GM19397 (cell line): Measurements from ENCODE around the gene SSTR3.

ENCODE experiments used
- ATAC-seq: cut with Tn5 transposase; IDR thresholded peaks from one replicate; pipeline ENCODE4 v1.9.1; 2021; ENCODE audit warnings: mild to moderate bottlenecking, moderate library complexity; ENCODE audit not compliant: unreplicated experiment

Gene SSTR3

DNA sequence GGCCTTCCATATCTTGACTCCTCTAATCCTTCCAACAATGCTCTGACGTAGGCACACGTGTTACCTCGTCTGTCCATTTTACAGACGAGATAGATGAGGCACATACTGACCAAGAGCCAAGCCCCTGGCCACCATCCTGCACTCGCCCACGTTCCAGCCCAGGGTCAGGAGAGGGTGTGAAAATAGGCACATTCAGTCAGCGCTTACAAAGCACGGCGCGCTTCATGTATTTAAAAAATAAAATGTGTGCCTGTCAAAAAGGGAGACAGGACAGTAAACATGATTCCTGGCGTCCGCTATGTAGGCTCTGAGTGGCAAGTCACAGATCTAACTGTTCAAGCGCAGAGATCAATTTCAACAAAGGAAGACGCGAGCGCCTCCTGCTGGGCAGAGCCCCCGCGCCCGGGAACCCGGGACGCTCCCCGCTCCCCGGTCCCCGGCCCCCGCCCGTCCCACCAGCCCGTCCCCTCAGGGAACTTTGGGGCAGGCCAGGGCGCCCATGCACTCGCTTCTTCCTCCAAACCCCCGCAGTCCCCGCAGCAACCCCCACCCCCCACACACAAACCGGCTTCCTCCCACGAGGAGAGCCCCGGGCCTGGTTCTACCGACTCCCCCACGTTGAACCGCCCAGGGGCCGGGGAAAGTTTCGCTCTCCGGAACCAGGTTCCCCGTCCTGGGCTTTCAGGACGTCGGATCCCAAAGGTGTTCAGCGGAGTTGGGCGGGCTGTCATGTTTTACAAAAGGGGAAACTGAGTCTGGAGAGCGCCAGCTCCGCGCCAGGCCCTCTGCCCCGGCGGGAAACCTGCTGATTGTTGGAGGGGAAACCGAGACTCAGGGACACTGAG lies 13.8 kb downstream of the SSTR3 start:
- no peak for ATAC-seq

DNA sequence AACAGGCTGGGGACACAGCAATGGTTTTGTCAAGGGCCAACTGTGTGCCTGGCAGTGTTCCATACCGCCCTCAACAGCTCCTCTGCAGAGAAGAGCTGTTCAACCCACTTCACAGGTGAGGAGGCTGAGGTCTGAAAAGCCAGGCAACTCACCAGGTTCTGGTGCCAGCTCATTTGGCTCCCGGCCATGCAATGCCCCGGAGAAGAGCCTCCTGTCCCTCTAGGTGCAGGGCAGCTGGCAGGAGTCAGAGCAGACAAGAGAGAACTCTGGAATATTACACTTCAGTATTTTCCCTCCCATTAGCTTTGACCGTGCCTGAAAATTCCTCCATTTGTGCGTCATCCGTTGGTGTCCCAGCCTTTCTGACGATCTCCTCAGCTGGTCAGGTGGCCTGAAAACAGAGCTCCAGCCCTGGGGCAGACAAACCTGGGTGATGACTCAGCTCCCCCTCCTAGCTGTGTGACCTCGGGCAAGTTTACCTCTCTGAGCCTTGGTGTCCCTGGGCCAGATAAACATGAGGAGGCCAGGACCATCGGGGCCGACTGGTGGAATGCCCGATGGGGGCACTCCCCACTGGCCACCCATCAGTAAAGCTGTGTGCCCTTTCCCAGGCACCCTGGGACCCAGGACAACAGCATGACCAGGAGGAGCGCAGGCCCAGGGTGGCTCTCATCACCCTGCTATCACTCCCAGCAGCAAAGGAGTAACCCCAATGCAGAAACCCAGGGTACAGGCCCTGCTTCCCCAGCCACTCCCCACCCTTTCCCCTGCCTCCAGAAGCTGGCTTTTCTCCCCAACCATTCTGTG lies 14.6 kb downstream of the SSTR3 start:
- ATAC-seq, result no peak

DNA sequence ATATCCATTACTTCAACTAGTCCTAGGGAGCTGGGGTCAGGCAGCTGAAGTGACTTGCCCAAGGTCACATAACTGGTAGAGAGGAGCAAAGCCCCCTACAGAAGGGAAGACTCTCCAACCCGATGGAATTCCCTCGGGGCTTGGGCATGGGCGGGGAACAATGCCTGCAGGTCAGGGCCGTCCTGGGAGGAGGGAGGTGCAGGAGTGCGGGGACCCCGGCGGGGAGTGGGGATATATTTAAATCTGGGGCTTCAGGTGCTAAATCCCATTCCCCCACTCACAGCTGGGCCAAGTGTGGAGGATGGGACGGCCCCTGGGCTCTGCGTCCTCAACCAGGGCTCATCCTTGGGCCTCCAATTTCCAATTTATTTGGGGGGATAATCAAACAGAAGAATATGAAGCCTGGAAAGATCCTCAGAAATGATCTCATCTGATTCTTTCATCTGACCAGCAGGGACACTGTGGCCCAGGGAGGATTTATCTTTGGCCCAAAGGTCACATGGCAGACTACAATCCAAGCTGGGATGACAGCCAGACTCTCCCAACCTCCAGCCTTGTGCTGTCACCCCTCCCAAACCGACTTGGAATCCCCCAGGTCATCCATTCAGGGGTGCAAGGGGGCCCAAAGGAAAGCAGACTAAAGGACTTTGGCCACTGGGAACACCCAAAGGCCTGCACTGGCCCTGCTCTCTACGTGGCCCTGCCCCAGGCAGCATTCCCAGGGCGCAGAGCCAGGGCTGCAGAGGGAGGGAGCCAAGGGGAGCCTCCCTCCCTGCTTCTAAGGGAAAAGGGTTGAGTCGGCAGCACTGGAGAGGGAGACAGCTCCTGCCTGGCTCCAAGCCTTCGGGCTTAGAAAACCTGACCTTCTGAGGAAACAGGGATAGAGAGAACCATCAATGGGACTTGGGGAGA lies 15.5 kb downstream of the SSTR3 start:
- no peak for ATAC-seq

DNA sequence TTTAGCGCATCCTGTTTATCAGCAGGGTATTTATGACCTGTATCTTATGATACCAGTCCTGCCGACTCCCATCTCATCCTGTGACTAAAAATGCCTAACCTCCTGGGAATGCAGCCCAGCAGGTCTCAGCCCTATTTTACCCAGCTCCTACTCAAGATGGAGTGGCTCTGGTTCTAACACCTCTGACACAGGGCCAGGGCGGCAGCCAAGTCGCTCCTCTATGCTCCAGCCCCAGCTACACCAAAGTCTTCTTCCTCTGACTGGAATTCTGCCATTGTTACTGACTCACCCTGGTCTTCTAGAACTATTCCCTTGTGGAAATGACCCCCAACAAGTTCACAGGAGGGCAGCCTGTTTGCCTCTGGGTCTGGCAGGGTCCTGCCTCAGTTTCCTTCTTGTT lies 16.4 kb downstream of the SSTR3 start:
- no peak for ATAC-seq

DNA sequence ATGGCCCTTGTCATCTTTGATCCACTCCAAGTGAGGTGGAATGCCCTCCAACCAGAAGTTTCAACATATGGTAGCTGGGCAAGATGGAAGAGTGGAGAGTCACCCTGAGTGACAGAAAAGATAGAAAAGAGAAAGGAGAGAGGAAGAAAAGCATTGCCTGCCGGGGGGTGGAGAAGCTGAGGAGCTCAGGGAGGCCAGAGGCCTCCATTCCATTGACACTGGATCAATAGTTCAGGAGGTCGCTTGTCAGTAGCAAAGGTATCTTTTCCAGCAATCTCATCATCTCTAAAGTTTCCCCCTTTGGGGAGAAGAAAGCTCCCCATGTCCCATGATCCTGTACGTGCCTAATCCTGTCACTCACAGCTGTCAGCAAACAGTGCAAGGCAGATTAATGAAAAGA lies 17.5 kb downstream of the SSTR3 start:
- no peak for ATAC-seq

DNA sequence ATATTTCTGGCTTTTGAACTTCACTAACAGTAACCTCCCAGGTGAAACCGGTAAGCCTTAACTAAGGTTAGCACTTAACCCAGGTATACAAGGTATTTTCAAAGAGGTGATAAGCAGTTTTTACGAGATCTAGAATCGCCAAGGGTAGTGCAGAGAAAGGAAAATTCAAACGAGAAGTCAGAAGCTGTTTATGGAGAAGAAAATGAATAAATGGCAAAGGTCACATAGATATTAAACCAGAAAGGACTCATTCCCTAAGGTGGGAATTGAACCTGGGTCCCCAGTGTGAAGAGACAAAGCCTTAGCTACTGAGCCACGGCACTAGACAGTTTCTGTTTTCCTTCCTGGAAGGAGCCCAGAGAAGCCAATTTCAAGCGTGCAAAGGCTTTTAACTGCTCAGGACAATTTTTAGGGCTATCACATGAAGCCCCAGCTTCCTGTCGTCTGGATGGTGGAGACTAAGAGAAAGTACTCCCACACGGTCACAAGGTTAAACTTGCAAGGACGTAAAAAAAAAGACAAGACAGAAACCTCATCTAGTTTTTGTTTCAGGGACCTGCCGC lies 18.6 kb downstream of the SSTR3 start:
- no peak for ATAC-seq

DNA sequence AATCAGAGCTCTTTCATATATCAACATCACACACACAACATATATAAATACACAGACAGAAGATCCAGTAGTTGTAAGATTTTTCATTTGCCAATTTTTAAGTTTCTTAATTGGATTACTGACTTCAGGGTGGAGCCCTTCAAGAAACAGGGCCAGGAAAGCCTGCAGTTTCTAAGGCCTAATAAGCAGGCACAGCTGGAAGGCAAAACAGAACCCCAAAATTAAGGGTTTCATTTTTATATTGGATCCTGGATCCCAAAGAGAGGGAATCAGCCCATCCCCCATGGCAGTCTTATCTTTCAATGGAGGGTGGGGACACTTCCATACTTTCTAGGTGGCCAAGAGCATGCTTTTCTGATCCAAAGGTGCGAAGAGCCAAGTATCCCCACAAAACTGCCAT lies 19.5 kb downstream of the SSTR3 start:
- no peak for ATAC-seq

DNA sequence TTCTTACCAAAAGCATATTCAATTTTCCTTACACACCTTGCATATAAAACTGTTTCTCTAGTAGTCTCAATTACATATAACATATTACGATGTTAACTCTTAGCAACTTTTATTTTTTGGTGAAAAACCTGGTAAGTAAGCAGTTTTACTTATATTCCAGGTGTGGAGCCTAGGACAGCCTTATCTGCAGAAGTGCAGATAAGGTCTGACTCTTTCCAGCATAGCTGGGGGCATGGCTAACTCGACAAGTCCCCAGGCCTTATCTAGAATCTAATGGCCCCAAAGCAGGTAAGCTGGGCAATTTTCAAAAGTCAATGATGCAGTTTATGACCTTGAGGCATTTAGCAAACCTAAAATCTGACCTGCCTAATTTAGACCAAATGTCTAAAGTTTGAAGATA lies 20.1 kb downstream of the SSTR3 start:
- ATAC-seq, result no peak

DNA sequence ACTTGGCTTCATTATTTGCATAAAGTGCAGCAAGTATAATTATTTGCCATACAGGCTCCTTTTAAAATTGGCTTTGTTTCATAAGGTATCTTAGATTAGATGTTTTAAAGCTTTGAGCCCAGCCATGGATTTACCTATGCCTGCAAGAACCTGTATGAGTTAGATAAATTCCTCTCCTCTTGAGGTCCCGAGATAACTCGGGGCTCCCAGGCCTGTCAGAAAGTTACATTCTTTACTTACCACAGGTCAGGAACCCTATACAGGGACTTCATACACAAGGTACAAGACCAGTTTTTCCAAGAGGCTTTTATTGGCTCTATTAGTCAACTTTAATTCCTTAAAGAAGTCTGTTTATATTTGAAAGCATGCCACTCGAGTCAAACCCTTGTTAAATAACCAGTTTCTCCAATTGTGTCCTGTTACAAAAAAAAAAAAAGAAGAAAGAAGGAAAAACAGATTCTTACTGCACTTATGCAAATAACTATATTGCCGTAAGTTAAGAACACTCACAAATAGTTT lies 22.0 kb downstream of the SSTR3 start:
- ATAC-seq, result no peak

DNA sequence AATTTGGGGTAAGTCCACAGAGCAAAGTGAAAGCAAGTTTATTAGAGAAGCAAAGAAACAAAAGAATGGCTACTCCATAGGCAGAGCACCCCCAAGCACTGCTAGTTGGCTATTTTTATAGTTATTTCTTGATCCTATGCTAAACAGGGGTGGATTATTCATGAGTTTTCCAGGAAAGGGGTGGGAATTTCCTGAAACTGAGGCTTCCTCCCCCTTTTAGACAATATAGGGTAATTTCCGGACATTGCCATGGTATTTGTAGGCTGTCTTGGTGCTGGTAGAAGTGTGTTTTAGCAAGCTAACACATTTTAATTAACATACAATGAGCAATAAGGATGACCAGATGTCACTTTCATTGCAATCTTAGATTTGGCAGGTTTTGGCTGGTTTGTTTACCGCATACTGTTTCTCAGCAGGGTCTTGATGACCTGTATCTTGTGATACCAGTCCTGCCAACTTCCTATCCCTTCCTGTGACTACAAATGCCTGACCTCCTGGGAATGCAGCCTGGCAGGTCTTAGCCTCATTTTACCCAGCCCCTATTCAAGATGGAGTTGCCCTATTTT lies 23.3 kb downstream of the SSTR3 start:
- no peak for ATAC-seq

DNA sequence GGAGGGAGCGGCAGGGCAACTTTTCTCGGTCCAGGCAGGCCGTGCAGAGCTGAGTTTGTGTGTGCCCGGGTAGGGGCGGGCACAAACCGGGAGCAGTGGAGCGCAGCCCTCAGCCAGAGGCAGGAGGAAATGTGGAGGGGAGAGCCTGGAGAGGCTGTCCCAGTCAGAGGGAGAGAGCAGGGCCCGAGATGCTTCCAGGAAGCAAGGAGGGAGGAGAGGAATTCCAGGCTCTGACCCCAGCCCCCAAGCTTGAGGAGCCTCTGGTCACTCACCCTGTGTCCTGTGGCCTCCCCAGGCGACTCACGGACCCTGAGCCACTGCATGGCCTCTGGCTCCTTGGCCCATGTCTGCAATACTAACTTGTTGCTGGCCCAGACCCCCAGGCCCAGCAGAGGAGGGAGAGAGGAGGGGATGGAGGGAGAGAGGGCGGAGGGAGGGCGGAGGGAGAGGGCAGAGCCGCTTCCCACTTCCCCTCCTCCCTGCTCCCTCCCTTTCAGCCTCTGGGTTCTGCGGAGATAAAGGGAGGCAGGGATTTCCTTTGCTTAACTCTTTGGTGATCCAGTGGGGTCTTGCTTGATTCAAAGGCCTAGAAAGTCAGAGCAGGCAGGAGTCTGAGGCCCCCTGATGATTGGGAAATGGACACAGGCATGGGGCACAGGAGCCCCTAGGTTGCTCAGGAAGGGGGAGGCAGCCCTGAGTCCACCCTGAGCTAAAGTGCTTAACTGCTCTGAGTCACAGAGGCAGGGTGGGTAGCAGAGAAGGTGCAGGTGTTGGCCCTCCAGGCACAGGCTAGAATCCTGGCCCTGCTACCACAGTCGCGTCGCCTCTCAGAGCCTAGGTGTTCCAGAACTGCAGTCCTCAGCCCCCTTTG lies 24.2 kb downstream of the SSTR3 start, which contains the start of gene C1QTNF6:
C1QTNF6 (minus strand) TSS at position 357 of the 871 bp plus-strand sequence; CDS start at position 323, 34 bp downstream.
- no peak for ATAC-seq

DNA sequence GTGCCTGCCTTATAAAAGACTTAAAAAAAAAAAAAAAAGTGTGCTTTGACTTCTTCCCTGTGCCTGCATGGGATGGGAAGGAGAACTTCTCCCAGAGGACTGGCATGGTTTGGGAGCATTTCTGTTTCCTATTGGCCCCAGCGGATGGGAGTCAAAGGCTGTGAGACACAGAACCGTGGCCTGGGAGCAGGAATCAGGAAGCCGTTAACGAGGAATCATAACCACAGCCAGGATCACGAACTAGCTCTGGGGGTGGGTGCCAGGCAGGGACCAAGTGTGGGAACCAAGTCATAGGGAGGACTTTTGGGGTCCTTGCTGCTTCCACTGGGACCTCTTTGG lies 24.8 kb downstream of the SSTR3 start:
- ATAC-seq, result no peak

DNA sequence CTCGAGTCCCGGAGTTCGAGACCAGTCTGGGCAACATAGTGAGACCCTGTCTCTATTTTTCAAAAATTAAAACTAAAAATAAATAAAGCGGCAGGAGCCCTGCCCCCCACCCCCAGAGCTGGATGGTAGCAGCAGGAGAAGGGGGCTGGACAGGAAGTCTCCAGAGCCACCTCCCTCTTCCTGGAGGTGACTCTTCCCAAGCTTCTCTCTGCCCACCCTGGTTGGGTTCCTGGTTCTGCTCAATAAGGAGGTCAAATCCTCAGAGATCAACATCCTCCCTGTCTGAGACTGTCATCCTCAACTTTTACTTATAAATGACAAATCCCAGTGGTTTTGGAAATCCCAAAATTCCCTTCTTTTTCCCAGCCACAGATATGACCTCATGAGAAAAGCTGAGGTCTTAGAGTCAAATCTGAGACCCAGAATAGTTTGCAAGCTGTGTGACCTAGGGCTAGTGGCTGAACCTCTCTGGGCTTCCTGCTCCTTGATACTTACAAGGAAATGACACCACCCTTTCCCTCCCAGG lies 25.2 kb downstream of the SSTR3 start:
- ATAC-seq, result no peak

DNA sequence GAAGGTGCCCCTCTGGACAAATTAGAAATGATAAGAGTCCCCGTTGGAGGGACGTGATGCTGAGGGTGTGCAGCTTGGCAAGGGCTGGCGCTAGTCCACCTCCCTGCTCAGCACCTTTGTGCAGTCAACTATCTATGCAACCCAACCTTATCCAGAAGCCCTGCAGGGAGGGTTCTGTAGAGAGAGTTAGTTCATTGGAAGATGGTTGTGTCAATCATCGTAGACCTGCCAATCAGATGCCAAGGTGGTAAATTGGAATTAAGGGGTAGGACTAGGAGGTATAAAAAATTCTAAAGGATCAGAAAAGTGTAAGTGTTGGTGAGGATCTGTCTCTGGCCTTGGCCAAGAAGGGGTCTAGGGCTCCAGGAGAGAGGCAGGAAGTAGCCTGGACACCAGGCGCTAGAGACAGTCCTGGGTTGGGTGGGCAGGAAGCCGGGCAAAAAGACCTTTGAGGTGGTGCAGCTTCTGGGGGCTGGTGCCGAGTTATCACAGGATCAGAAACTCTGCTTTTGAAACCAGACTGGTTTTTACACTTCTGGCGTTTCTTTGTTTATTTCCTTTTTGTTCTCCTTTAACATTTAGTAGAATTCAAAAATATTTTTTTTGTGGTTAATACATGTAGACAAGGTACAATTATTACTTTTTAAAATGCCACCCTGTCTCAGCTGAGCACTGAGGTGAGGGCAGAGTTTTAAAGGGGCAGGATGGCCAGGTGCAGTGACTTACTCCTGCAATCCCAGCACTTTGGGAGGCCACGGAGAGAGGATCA lies 25.9 kb downstream of the SSTR3 start:
- no peak for ATAC-seq

DNA sequence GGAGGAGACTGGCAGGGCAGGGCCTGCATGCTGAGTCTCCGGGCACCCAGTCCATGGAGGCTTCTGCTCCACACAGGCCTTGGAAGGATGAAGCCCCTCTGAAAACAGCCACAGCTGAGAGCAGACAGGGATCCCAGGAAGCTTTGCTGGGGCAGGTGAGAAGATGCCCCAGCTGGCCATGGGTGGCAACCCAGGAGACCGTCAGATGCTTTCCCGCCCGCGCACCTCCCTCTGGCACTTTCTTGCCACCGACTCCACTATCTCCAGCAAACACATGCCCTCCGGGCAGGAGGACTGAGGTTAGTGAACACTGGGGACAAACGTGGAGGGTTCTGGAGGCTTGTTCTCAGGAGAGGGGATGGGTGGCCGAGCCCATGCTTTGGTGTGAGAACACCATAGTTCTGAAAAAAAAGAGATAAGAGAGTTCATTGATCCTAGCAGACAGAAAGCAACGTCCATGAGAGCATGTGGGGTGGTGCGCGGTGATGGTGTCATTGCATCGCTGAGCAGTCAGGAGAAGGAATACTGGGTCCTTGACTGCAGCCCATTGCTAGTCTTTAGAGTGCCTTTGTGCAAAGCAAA lies 26.5 kb downstream of the SSTR3 start:
- no peak for ATAC-seq

DNA sequence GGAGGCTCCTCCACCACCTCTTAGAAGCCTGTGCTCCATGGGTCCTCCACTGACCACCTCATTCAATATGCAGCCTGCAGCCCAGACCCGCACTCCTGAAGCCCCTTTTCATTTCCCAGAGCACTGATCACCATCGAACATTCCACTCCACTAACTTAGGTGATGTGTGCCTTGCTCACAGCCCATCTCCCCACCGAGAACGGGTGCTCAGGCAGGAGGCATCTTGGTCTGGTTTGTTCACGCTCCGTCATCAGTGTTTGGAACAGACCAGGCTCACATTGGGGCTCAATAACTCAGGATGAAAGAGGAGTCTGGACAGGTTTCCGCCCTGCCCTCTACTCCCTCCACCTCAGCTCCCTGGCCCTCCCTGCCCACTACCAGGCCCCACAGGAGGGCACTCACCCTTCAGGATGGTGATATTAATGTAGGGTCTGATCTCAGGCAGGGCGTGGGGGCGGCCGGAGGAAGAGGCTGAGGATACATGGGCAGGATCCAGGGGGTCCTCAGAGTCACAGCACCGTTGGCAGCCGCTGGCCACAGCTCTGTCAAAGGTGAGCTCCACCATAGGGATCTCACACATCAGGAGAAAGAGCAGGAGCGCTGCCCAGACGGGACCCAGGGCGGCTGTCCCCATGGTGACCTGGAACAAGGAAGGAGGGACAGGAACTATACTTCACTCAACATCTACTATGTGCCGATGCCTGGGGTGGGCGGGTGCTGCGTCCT lies 27.3 kb downstream of the SSTR3 start:
- no peak for ATAC-seq

DNA sequence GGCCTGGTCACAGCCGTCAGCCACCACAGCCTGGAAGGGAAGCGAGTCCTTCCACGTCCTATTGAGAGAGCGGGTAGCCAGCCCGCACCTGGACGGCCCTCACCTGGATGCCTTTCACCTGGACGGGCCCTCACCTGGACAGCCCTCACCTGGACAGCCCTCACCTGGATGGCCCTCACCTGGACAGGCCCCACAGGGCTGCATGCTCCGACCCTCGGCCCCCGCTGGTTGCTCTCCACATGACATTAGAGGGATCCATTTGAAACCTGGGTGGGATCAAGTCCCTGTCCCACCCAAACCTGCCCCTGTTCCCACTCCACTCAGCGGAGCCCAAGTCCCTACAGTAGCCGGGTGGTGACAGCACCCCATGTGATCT lies 27.9 kb downstream of the SSTR3 start:
- no peak for ATAC-seq
